GM19324 (cell line): ENCODE data around the gene TMEM255B.

Source experiments
- ATAC-seq: cut with Tn5 transposase; IDR thresholded peaks from one replicate; pipeline ENCODE4 v1.9.1; 2021; ENCODE audit warnings: mild to moderate bottlenecking, moderate library complexity; ENCODE audit not compliant: unreplicated experiment, low FRiP score

TMEM255B gene

GRCh38 chr13:113765564-113765910 is 6.5 kb downstream of the TMEM255B start:
- ATAC-seq: no peak

GRCh38 chr13:113766035-113766800 is 7.2 kb downstream of the TMEM255B start:
- no peak for ATAC-seq

GRCh38 chr13:113767366-113767765 is 8.3 kb downstream of the TMEM255B start:
- ATAC-seq: no peak

- no peak for ATAC-seq
These were observed 9.2 kb downstream of the TMEM255B start for GRCh38 chr13:113768018-113768905.

GRCh38 chr13:113769106-113769505 is 10.1 kb downstream of the TMEM255B start:
- no peak for ATAC-seq

GRCh38 chr13:113769881-113770280 is 10.9 kb downstream of the TMEM255B start:
- no peak for ATAC-seq

GRCh38 chr13:113770441-113770840 is 11.4 kb downstream of the TMEM255B start:
- no peak for ATAC-seq

GRCh38 chr13:113770937-113771336 is 11.9 kb downstream of the TMEM255B start:
- ATAC-seq: no peak

GRCh38 chr13:113771709-113772331 is 12.8 kb downstream of the TMEM255B start:
- no peak for ATAC-seq

- no peak for ATAC-seq
These were observed 15.4 kb downstream of the TMEM255B start for GRCh38 chr13:113774177-113775107.

GRCh38 chr13:113775451-113776145 is 16.6 kb downstream of the TMEM255B start:
- no peak for ATAC-seq

- no peak for ATAC-seq
These were observed 17.5 kb downstream of the TMEM255B start for GRCh38 chr13:113776231-113777125.

- no peak for ATAC-seq
These were observed 18.6 kb downstream of the TMEM255B start for GRCh38 chr13:113777311-113778260.

- no peak for ATAC-seq
These were observed 22.5 kb downstream of the TMEM255B start for GRCh38 chr13:113781571-113781970.

GRCh38 chr13:113782472-113782871 is 23.4 kb downstream of the TMEM255B start:
- no peak for ATAC-seq

GRCh38 chr13:113783200-113783881 is 24.3 kb downstream of the TMEM255B start:
- ATAC-seq: no peak
